Peyer's patch (tissue), 4 donors: ENCODE data around the gene E2F2. TPM values are rescaled to one million over a fixed set of nuclear protein-coding genes. Genes with fewer than 3 reads are reported as not detected.

Experiments
- DNase-seq, 3 donors: peaks; one replicate each; pipeline ENCODE4 v3.0.0-alpha.2; 2017 to 2019
- H3K27ac ChIP-seq, 4 donors: fragments of 200-600 bp; sonication (generic); one replicate each; pipeline ENCODE4 v1.5.1; 2016 to 2019
- H3K27me3 ChIP-seq, 2 donors: fragments of 200-600 bp; sonication (generic); one replicate each; pipeline ENCODE4 v1.5.1; 2019
- H3K36me3 ChIP-seq, 3 donors: fragments of 200-600 bp; sonication (generic); one replicate each; pipeline ENCODE4 v1.5.1; 2016 to 2019
- H3K4me1 ChIP-seq, 4 donors: fragments of 200-600 bp; sonication (generic); one replicate each; pipeline ENCODE4 v1.5.1; 2016 to 2019
- H3K4me3 ChIP-seq, 4 donors: fragments of 200-600 bp; sonication (generic); 1 replicate in 3 of 4; 2 replicates in 1 of 4; pipeline ENCODE4 v1.5.1; 2016 to 2019; ENCODE audit warnings: mild to moderate bottlenecking in 1 of 4
- H3K9me3 ChIP-seq, 4 donors: fragments of 200-600 bp; sonication (generic); one replicate each; pipeline ENCODE4 v1.5.1; 2016 to 2019; ENCODE audit warnings: mild to moderate bottlenecking in 1 of 4
- POLR2A ChIP-seq, 2 donors: fragments of 450-650 bp; IDR thresholded peaks; one replicate each; pipeline ENCODE4 v1.5.1; 2017; ENCODE audit warnings: antibody characterized with exemption in 2 of 2, mild to moderate bottlenecking in 2 of 2, moderate library complexity in 2 of 2
- total RNA-seq, 4 donors: library from RNA; depleted of rRNA; stranded (reverse); fragments of >200 nt; gene quantifications; one replicate each; pipeline ENCODE4 v1.1.0, GENCODE V29; 2016
- TF ChIP-seq, protein P1 (sequence below), 6 experiments: fragments of 450-650 bp in 4 of 6; fragments of 200-600 bp in 2 of 6; sonication (generic) in 1 of 6; IDR thresholded peaks; one replicate each; pipeline ENCODE4 v1.5.1; 2017 to 2019; ENCODE audit warnings: antibody characterized with exemption in 6 of 6, mild to moderate bottlenecking in 3 of 6, moderate library complexity in 1 of 6

The E2F2 gene
- total RNA-seq, 4 donors from 2014 or later: 6.8 to 16.4 (median 13.6) TPM

GRCh38 chr1:23471473-23472075 is 59.5 kb downstream of the E2F2 start:
- no peak for TF ChIP-seq POLR2A (IDR thresholded peaks at IDR 0.05)
- TF ChIP-seq, protein P1, sequence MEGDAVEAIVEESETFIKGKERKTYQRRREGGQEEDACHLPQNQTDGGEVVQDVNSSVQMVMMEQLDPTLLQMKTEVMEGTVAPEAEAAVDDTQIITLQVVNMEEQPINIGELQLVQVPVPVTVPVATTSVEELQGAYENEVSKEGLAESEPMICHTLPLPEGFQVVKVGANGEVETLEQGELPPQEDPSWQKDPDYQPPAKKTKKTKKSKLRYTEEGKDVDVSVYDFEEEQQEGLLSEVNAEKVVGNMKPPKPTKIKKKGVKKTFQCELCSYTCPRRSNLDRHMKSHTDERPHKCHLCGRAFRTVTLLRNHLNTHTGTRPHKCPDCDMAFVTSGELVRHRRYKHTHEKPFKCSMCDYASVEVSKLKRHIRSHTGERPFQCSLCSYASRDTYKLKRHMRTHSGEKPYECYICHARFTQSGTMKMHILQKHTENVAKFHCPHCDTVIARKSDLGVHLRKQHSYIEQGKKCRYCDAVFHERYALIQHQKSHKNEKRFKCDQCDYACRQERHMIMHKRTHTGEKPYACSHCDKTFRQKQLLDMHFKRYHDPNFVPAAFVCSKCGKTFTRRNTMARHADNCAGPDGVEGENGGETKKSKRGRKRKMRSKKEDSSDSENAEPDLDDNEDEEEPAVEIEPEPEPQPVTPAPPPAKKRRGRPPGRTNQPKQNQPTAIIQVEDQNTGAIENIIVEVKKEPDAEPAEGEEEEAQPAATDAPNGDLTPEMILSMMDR (IDR thresholded peaks at IDR 0.05): no peak
- H3K36me3 ChIP-seq: no peaks in the 10 kb centered on the region
- H3K27ac ChIP-seq: no peak overlapping the region
- no peak for DNase-seq
- no peaks in the 10 kb centered on the region for H3K9me3 ChIP-seq
- no peak overlapping the region for H3K4me3 ChIP-seq
- H3K4me1 ChIP-seq: no peaks in the 10 kb centered on the region
- no peaks in the 10 kb centered on the region for H3K27me3 ChIP-seq

DNA sequence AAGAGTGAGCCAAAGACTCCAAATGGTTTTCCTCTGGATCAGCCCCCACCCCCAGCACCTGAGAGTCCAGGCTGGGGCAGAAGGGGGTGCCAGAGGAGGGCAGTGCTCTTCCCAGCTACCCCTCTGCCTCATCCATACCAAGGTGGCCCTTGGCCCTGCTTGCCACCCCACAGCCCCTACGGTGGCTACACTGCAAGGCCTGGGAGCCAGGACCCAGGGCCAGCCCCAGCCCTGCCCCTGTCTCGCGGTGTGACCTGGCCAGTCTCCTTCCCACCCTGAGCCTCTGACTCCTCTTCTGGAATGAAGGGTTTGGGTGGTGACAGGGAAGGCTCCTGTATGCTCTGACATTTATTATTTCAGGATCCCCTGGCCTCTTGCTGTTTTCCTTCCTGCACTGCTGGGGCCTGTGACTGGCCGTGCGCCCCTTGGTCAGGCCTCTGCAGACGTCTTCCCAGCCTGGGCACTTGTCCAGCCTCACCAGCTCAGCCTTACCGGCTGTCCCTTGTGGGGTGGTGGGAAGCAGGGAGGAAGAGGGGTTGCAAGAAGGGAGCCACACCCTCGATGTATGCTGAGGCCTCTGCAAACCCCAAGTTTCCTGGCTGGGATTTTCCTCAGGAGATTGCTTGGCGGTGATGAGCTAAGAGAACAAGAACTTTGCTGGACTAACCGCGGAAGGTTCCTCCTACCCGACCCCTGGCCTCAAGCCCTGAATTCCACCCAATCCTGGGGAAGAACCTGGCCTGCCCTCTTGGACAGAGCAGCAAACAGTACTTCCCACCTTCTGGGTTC is 60.6 kb downstream of the E2F2 start:
- no peak for DNase-seq

GRCh38 chr1:23469372-23469982 is 61.6 kb downstream of the E2F2 start:
- TF ChIP-seq, protein P1 (IDR thresholded peaks at IDR 0.05): no peak
- TF ChIP-seq POLR2A (IDR thresholded peaks at IDR 0.05): no peak
- Histone ChIP-seq H3K4me3 (no peak overlapping the region), H3K27me3 (no peaks in the 10 kb centered on the region), H3K4me1 (no peaks in the 10 kb centered on the region), H3K36me3 (no peaks in the 10 kb centered on the region), H3K9me3 (no peaks in the 10 kb centered on the region), H3K27ac (no peak overlapping the region)
- DNase-seq: no peak

More for the DNA sequence above, 60.6 kb downstream of the E2F2 start:
- H3K9me3 ChIP-seq: no peaks in the 10 kb centered on the region
- H3K27ac ChIP-seq: peak overlapping the region in 1 of 4 donors; percentile 25
- no peaks in the 10 kb centered on the region for H3K27me3 ChIP-seq
- no peak overlapping the region for H3K4me3 ChIP-seq
- no peak for TF ChIP-seq POLR2A (IDR thresholded peaks at IDR 0.05)
- TF ChIP-seq, protein P1 (IDR thresholded peaks at IDR 0.05): no peak
- H3K4me1 ChIP-seq: no peaks in the 10 kb centered on the region
- H3K36me3 ChIP-seq: no peaks in the 10 kb centered on the region

DNA sequence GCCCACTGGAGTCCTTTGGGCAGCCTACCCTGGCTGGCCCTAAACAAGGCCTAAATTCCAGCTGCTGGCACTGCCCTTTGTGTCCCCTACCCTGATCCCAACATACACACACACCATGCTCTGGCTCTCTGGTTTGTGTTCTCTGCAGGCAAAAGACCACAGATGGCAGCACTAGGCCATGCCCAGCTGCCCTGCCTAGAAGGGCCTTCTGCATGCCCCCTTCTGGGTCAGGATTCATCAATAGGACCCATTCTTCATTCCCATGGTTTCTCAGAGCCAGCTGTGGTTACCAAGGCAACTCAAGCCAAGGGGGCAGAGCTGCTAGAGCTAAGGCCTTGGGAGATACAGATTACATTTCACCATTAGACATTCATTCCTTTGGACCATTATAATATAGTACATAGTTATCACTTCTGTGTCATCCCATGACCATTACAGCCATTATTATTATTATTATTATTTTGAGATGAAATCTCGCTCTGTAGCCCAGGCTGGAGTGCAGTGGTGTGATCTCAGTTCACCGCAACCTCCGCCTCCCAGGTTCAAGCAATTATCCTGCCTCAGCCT is 64.5 kb downstream of the E2F2 start:
- DNase-seq: no peak
- H3K27ac ChIP-seq: no peak overlapping the region
- H3K9me3 ChIP-seq: no peaks in the 10 kb centered on the region
- H3K27me3 ChIP-seq: no peaks in the 10 kb centered on the region
- H3K4me1 ChIP-seq: no peaks in the 10 kb centered on the region
- H3K36me3 ChIP-seq: no peaks in the 10 kb centered on the region
- H3K4me3 ChIP-seq: no peak overlapping the region
- TF ChIP-seq POLR2A (IDR thresholded peaks at IDR 0.05): no peak
- TF ChIP-seq, protein P1 (IDR thresholded peaks at IDR 0.05): no peak

- no peak overlapping the region for H3K4me3 ChIP-seq
- TF ChIP-seq, protein P1 (IDR thresholded peaks at IDR 0.05): no peak
- TF ChIP-seq POLR2A (IDR thresholded peaks at IDR 0.05): no peak
These were observed 67.7 kb downstream of the E2F2 start for GRCh38 chr1:23463286-23463685.

More at GRCh38 chr1:23463286-23463685, 67.7 kb downstream of the E2F2 start:
- Histone ChIP-seq H3K36me3 (no peaks in the 10 kb centered on the region), H3K4me1 (no peaks in the 10 kb centered on the region), H3K27me3 (no peaks in the 10 kb centered on the region), H3K27ac (no peak overlapping the region), H3K9me3 (no peaks in the 10 kb centered on the region)
- DNase-seq: no peak
